ENCODE results near the gene COA6. TPM values are rescaled to one million over a fixed set of nuclear protein-coding genes. Genes with fewer than 3 reads are reported as not detected.
A peak's percentile ranks its signal among the peaks of the same experiment; 100 is the strongest.

Gene COA6
- total and polyA plus RNA-seq, 12 donors: 22.9 to 84.7 (median 35.6) TPM

GRCh38 chr1:234325878-234326496, 47.3 kb upstream of the COA6 start:
- TF ChIP-seq CTCF (IDR thresholded peaks at IDR 0.05): no peak
- no peak for TF ChIP-seq POLR2A (IDR thresholded peaks at IDR 0.05)
- WGBS, 4 donors: 54 to 74% (median 64%) methylated on average over 7 of the region's 7 CpGs
- Histone ChIP-seq H3K27ac (no peak overlapping the region), H3K27me3 (no peaks in the 10 kb centered on the region), H3K4me1 (replicated peaks in 1 of 2) (no peaks in the 10 kb centered on the region), H3K9me3 (replicated peaks in 1 of 3) (no peaks in the 10 kb centered on the region), H3K4me3 (peak overlapping the region in 1 of 4 donors; percentile 7), H3K36me3 (replicated peaks in 1 of 2) (no peaks in the 10 kb centered on the region)
- no peak for DNase-seq
- intact Hi-C loops (cut with DNase I): loop anchor here in 1 of 2 donors (10.0 kb wide), 1 partner anchor 211 kb away; no protein-coding TSS in a partner anchor

GRCh38 chr1:234326497-234327366, 46.5 kb upstream of the COA6 start:
- H3K4me3 ChIP-seq: peak overlapping the region in 1 of 4 donors; percentile 7
- DNase-seq: peak; percentile 30 to 69 (median 51)
- no peaks in the 10 kb centered on the region for H3K27me3 ChIP-seq
- H3K36me3 ChIP-seq (replicated peaks in 1 of 2): no peaks in the 10 kb centered on the region
- no peaks in the 10 kb centered on the region for H3K4me1 ChIP-seq (replicated peaks in 1 of 2)
- 22 to 31% (median 24%) methylated on average over 16 to 20 of the region's 20 CpGs for WGBS, 4 donors
- H3K27ac ChIP-seq: no peak overlapping the region
- H3K9me3 ChIP-seq (replicated peaks in 1 of 3): no peaks in the 10 kb centered on the region
- intact Hi-C loops (cut with DNase I): loop anchor here in 1 of 2 donors (10.0 kb wide), 1 partner anchor 212 kb away; no protein-coding TSS in a partner anchor
- no peak for TF ChIP-seq POLR2A (IDR thresholded peaks at IDR 0.05)
- peak; percentile 40 to 71 (median 62) for TF ChIP-seq CTCF (IDR thresholded peaks at IDR 0.05)

- no peak overlapping the region for H3K27ac ChIP-seq
- WGBS, 4 donors: 84 to 86% (median 85%) methylated on average over 9 of the region's 9 CpGs
- intact Hi-C loops (cut with DNase I): loop anchor here in 1 of 2 donors (10.0 kb wide), 1 partner anchor 213 kb away; no protein-coding TSS in a partner anchor
- DNase-seq: no peak
- H3K36me3 ChIP-seq (replicated peaks in 1 of 2): no peaks in the 10 kb centered on the region
- H3K27me3 ChIP-seq: no peaks in the 10 kb centered on the region
- TF ChIP-seq POLR2A (IDR thresholded peaks at IDR 0.05) (no peak), CTCF (IDR thresholded peaks at IDR 0.05) (no peak)
- H3K9me3 ChIP-seq (replicated peaks in 1 of 3): no peaks in the 10 kb centered on the region
- H3K4me3 ChIP-seq: no peak overlapping the region
- H3K4me1 ChIP-seq (replicated peaks in 1 of 2): no peaks in the 10 kb centered on the region
Observed at GRCh38 chr1:234327577-234328164, 45.6 kb upstream of the COA6 start.

- no peak overlapping the region for H3K4me3 ChIP-seq
- H3K9me3 ChIP-seq (replicated peaks in 1 of 3): no peaks in the 10 kb centered on the region
- no peak overlapping the region for H3K27ac ChIP-seq
- DNase-seq: no peak
- no peaks in the 10 kb centered on the region for H3K36me3 ChIP-seq (replicated peaks in 1 of 2)
- TF ChIP-seq CTCF (IDR thresholded peaks at IDR 0.05) (no peak), POLR2A (IDR thresholded peaks at IDR 0.05) (no peak)
- H3K27me3 ChIP-seq: no peaks in the 10 kb centered on the region
- intact Hi-C loops (cut with DNase I): no loop called here
- H3K4me1 ChIP-seq (replicated peaks in 1 of 2): no peaks in the 10 kb centered on the region
- WGBS, 4 donors: 70 to 83% (median 79%) methylated on average over 4 of the region's 4 CpGs
Observed at GRCh38 chr1:234330843-234331215, 42.4 kb upstream of the COA6 start.

All from adrenal gland (tissue), 12 donors.